ENCODE measurements around the gene NAPEPLD. TPM values are rescaled to one million over a fixed set of nuclear protein-coding genes. Genes with fewer than 3 reads are reported as not detected.

The NAPEPLD gene
- total and polyA plus RNA-seq, 2 experiments from 2014 or later = 9.4 to 10.7 TPM

DNA sequence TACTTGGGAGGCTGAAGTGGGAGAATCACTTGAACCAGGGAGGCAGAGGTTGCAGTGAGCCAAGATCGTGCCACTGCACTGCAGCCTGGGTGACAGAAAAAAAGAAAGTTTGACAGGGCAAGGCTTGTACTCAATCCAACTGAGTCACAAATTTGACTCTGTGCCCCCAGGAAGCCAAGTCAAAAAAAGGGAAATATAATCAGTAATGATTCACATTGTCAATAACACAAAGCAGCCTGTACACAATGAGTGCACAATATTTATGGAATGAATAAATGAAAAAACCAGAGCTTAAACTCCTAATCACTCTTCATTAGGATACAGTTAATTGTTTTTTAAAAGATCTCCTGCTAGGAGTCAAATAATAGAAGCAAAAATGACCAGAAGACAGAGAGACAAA is 6.4 kb downstream of the NAPEPLD start:
- Histone ChIP-seq H3K4me1 (ENCODE audit: insufficient read depth) (peaks cover 17% of the 10 kb centered on the region), H3K4me2 (no peak overlapping the region), H4K20me1 (replicated peaks; ENCODE audit: insufficient read depth) (no peaks in the 10 kb centered on the region), H3F3A (replicated peaks; ENCODE audit: low read depth) (no peaks in the 10 kb centered on the region), H3K79me2 (replicated peaks; ENCODE audit: insufficient read depth) (peaks cover 50% of the 10 kb centered on the region), H3K4me3 (no peak overlapping the region), H3K9me2 (ENCODE audit: insufficient read depth) (no peaks in the 10 kb centered on the region), H3K36me3 (ENCODE audit: insufficient read depth) (no peaks in the 10 kb centered on the region), H2AFZ (no peak overlapping the region), H3K27ac (ENCODE audit: low read depth) (no peak overlapping the region), H3K27me3 (ENCODE audit: insufficient read depth) (no peaks in the 10 kb centered on the region)
- Mint-ChIP-seq H3K4me1 (peaks cover 30% of the 10 kb centered on the region), H3K36me3 (ENCODE audit: low read depth) (peaks cover 12% of the 10 kb centered on the region), H3K9me3 (no peaks in the 10 kb centered on the region), H3K27ac (no peak overlapping the region; the same call in 1 of the 2 replicates), H3K27me3 (ENCODE audit: insufficient read depth, low read depth, poor library complexity) (peaks cover 2% of the 10 kb centered on the region), H3K4me3 (no peak overlapping the region)
- ATAC-seq = no peak
- no peak for TF ChIP-seq STAT1 (IDR thresholded peaks at IDR 0.05; ENCODE audit: unreplicated experiment)
- no peak for TF ChIP-seq CREB1 (CRISPR knock-in tag; IDR thresholded peaks at IDR 0.05; ENCODE audit: low read depth)
- TF ChIP-seq EZH2phosphoT487 (IDR thresholded peaks at IDR 0.05; ENCODE audit: unreplicated experiment) = no peak
- TF ChIP-seq NANOG (IDR thresholded peaks at IDR 0.05; ENCODE audit: borderline replicate concordance) = no peak
- TF ChIP-seq EZH2 (IDR thresholded peaks at IDR 0.05; ENCODE audit: low read depth, unreplicated experiment) = no peak
- TF ChIP-seq, protein P1, sequence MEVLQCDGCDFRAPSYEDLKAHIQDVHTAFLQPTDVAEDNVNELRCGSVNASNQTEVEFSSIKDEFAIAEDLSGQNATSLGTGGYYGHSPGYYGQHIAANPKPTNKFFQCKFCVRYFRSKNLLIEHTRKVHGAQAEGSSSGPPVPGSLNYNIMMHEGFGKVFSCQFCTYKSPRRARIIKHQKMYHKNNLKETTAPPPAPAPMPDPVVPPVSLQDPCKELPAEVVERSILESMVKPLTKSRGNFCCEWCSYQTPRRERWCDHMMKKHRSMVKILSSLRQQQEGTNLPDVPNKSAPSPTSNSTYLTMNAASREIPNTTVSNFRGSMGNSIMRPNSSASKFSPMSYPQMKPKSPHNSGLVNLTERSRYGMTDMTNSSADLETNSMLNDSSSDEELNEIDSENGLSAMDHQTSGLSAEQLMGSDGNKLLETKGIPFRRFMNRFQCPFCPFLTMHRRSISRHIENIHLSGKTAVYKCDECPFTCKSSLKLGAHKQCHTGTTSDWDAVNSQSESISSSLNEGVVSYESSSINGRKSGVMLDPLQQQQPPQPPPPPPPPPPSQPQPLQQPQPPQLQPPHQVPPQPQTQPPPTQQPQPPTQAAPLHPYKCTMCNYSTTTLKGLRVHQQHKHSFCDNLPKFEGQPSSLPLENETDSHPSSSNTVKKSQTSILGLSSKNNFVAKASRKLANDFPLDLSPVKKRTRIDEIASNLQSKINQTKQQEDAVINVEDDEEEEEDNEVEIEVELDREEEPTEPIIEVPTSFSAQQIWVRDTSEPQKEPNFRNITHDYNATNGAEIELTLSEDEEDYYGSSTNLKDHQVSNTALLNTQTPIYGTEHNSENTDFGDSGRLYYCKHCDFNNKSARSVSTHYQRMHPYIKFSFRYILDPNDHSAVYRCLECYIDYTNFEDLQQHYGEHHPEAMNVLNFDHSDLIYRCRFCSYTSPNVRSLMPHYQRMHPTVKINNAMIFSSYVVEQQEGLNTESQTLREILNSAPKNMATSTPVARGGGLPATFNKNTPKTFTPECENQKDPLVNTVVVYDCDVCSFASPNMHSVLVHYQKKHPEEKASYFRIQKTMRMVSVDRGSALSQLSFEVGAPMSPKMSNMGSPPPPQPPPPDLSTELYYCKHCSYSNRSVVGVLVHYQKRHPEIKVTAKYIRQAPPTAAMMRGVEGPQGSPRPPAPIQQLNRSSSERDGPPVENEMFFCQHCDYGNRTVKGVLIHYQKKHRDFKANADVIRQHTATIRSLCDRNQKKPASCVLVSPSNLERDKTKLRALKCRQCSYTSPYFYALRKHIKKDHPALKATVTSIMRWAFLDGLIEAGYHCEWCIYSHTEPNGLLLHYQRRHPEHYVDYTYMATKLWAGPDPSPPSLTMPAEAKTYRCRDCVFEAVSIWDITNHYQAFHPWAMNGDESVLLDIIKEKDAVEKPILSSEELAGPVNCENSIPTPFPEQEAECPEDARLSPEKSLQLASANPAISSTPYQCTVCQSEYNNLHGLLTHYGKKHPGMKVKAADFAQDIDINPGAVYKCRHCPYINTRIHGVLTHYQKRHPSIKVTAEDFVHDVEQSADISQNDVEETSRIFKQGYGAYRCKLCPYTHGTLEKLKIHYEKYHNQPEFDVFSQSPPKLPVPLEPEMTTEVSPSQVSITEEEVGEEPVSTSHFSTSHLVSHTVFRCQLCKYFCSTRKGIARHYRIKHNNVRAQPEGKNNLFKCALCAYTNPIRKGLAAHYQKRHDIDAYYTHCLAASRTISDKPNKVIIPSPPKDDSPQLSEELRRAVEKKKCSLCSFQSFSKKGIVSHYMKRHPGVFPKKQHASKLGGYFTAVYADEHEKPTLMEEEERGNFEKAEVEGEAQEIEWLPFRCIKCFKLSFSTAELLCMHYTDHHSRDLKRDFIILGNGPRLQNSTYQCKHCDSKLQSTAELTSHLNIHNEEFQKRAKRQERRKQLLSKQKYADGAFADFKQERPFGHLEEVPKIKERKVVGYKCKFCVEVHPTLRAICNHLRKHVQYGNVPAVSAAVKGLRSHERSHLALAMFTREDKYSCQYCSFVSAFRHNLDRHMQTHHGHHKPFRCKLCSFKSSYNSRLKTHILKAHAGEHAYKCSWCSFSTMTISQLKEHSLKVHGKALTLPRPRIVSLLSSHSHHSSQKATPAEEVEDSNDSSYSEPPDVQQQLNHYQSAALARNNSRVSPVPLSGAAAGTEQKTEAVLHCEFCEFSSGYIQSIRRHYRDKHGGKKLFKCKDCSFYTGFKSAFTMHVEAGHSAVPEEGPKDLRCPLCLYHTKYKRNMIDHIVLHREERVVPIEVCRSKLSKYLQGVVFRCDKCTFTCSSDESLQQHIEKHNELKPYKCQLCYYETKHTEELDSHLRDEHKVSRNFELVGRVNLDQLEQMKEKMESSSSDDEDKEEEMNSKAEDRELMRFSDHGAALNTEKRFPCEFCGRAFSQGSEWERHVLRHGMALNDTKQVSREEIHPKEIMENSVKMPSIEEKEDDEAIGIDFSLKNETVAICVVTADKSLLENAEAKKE (CRISPR knock-in tag; IDR thresholded peaks at IDR 0.05) = no peak
- TF ChIP-seq JUNB (IDR thresholded peaks at IDR 0.05; ENCODE audit: unreplicated experiment) = no peak
- TF ChIP-seq ETS1 (IDR thresholded peaks at IDR 0.05) = no peak
- TF ChIP-seq CTCF (conservative IDR thresholded peaks at IDR 0.05; ENCODE audit: low read depth in 2 of 2) = no peak
- no peak for DNase-seq (ENCODE audit: low spot score)

All from GM23338 (cell line).